Metanephros (tissue), 2 donors: ENCODE data around the gene ZNF785. TPM values are rescaled to one million over a fixed set of nuclear protein-coding genes. Genes with fewer than 3 reads are reported as not detected.

Source experiments
- small RNA-seq: library from RNA; depleted of rRNA; stranded (forward); fragments of <200 nt; gene quantifications from one replicate; pipeline ENCODE3, GENCODE V24; 2014; ENCODE audit warnings: low replicate concordance
- total RNA-seq: library from RNA; depleted of rRNA; stranded (reverse); fragments of >200 nt; gene quantifications from one replicate; pipeline ENCODE4 v1.2.3, GENCODE V29; 2014

ZNF785 gene
- total RNA-seq: 20.3 TPM

GRCh38 chr16:30585400-30586191 is at the start of gene ZNF785:
Gene ZNF785 (minus strand): TSS chr16:30585697. CDS start chr16:30585611, 86 bp downstream.

GRCh38 chr16:30609926-30610839 is 24.7 kb upstream of the ZNF785 start, which contains the start of gene ZNF689:
Gene ZNF689 (minus strand): TSS chr16:30610389. CDS start chr16:30610041, 348 bp downstream.

GRCh38 chr16:30571445-30572322 is 13.8 kb downstream of the ZNF785 start, which contains the start of gene ZNF688:
Gene ZNF688 (minus strand): TSS chr16:30571714. CDS start chr16:30571629, 85 bp downstream.

GRCh38 chr16:30557957-30558788 is 27.3 kb downstream of the ZNF785 start, which contains the start of gene ZNF764:
Gene ZNF764 (minus strand): TSS chr16:30558374. CDS start chr16:30558182, 192 bp downstream.

GRCh38 chr16:30534368-30535105 is 51.0 kb downstream of the ZNF785 start, which contains the start of gene ZNF747:
Gene ZNF747 (minus strand): TSS chr16:30534858. CDS start chr16:30534679, 179 bp downstream.

Small RNA genes lying within 50 kb of the gene (small RNA-seq; reads per million reads assigned to genes)
- gene AC093249.1: not detected
- not detected for gene AC093249.4

Other genes with a start within 250 kb of the ZNF785 start
- gene CD2BP2, start 230.4 kb downstream of the ZNF785 start, total RNA-seq: 27.7 TPM
- gene TBC1D10B, start 215.2 kb downstream of the ZNF785 start, total RNA-seq: 30.4 TPM
- gene MYL11, start 210.9 kb downstream of the ZNF785 start, total RNA-seq: 1,522 TPM
- 0.41 TPM for gene SEPTIN1, start 203.1 kb downstream of the ZNF785 start, total RNA-seq
- gene ZNF48, start 190.3 kb downstream of the ZNF785 start, total RNA-seq: 11.4 TPM
- 12.3 TPM for gene ZNF771, start 178.1 kb downstream of the ZNF785 start, total RNA-seq
- gene DCTPP1, start 155.7 kb downstream of the ZNF785 start, total RNA-seq: 26.9 TPM
- 47.6 TPM for gene SEPHS2, start 139.8 kb downstream of the ZNF785 start, total RNA-seq
- gene ITGAL, start 113.0 kb downstream of the ZNF785 start, total RNA-seq: 9.5 TPM
- gene ZNF768, start 59.1 kb downstream of the ZNF785 start, total RNA-seq: 33.8 TPM
- 16.9 TPM for gene ZNF747, start 50.8 kb downstream of the ZNF785 start, total RNA-seq
- 14.5 TPM for gene ZNF764, start 27.3 kb downstream of the ZNF785 start, total RNA-seq
- gene ZNF688, start 14.0 kb downstream of the ZNF785 start, total RNA-seq: 12.1 TPM
- 10.0 TPM for gene ZNF689, start 24.7 kb upstream of the ZNF785 start, total RNA-seq
- gene PRR14, start 65.3 kb upstream of the ZNF785 start, total RNA-seq: 18.8 TPM
- gene FBRS, start 72.7 kb upstream of the ZNF785 start, total RNA-seq: 31.3 TPM
- gene SRCAP, start 113.5 kb upstream of the ZNF785 start, total RNA-seq: 47.5 TPM
- 22.6 TPM for gene PHKG2, start 162.7 kb upstream of the ZNF785 start, total RNA-seq
- gene CFAP119, start 176.4 kb upstream of the ZNF785 start, total RNA-seq: 7.0 TPM
- 92.8 TPM for gene RNF40, start 176.6 kb upstream of the ZNF785 start, total RNA-seq
- 17.5 TPM for gene ZNF629, start 201.5 kb upstream of the ZNF785 start, total RNA-seq